ENCODE measurements around the gene GLRX. TPM values are rescaled to one million over a fixed set of nuclear protein-coding genes. Genes with fewer than 3 reads are reported as not detected.

Gene GLRX
- total and polyA plus RNA-seq, 7 experiments from 2014 or later, result 26.3 to 205 (median 84.8) TPM

- H3K27me3 Mint-ChIP-seq, result peaks cover 0 to 18% (median 14%) of the 10 kb centered on the region in 5 donors
- no peak for DNase-seq
Measured at GRCh38 chr5:95861864-95862561, 39.5 kb upstream of the GLRX start.

GRCh38 chr5:95861221-95861863, 38.8 kb upstream of the GLRX start:
- Histone ChIP-seq H3K9me3 (ENCODE audit: control insufficient read depth in 2 of 3, low read length in 3 of 3) (no peaks in the 10 kb centered on the region), H3K36me3 (ENCODE audit: control insufficient read depth in 2 of 3, insufficient read depth in 3 of 3, low read length in 3 of 3) (no peaks in the 10 kb centered on the region), H3K27me3 (ENCODE audit: control insufficient read depth in 2 of 2, insufficient read depth in 2 of 2, low read length in 2 of 2) (no peaks in the 10 kb centered on the region), H3K4me3 (ENCODE audit: low read length) (no peak overlapping the region), H3K4me1 (ENCODE audit: control insufficient read depth in 2 of 2, insufficient read depth in 2 of 2, low read length in 2 of 2) (no peaks in the 10 kb centered on the region), H3K27ac (ENCODE audit: low read depth, low read length) (no peak overlapping the region)
- intact Hi-C loops (cut with micrococcal nuclease), result loop anchor here in 1 of 2 donors (1.0 kb wide), 2 partner anchors 8 to 740 kb away; no protein-coding TSS in a partner anchor
- H3K9me3 Mint-ChIP-seq, result peaks cover 0 to 2% (median 0%) of the 10 kb centered on the region in 11 donors
- no peak for DNase-seq
- H3K4me1 Mint-ChIP-seq, result peaks cover 11 to 43% (median 16%) of the 10 kb centered on the region in 7 donors
- CTCF ChIA-PET, result interaction anchor here (0.6 to 3.9 kb wide), 7 partner anchors 9 to 753 kb away, joined by 3 to 18 read pairs (median 9); partner anchors contain the start of gene RFESD
- H3K4me3 Mint-ChIP-seq, result peak overlapping the region in 9 of 10 donors; percentile 11 to 63 (median 46)
- ATAC-seq, result peak; percentile 35
- H3K36me3 Mint-ChIP-seq, result peaks cover 0 to 1% (median 0%) of the 10 kb centered on the region in 5 donors
- H3K27me3 Mint-ChIP-seq, result peaks cover 0 to 18% (median 14%) of the 10 kb centered on the region in 5 donors
- POLR2A ChIA-PET, result no interaction called here
- H3K27ac Mint-ChIP-seq, result peak overlapping the region in 5 of 9 donors; percentile 5 to 77 (median 60)

More at GRCh38 chr5:95861864-95862561, 39.5 kb upstream of the GLRX start:
- H3K4me3 ChIP-seq (ENCODE audit: low read length), result no peak overlapping the region
- no peak for ATAC-seq
- H3K36me3 ChIP-seq (ENCODE audit: control insufficient read depth in 2 of 3, insufficient read depth in 3 of 3, low read length in 3 of 3), result no peaks in the 10 kb centered on the region
- no peaks in the 10 kb centered on the region for H3K27me3 ChIP-seq (ENCODE audit: control insufficient read depth in 2 of 2, insufficient read depth in 2 of 2, low read length in 2 of 2)
- H3K4me1 ChIP-seq (ENCODE audit: control insufficient read depth in 2 of 2, insufficient read depth in 2 of 2, low read length in 2 of 2), result no peaks in the 10 kb centered on the region
- H3K9me3 ChIP-seq (ENCODE audit: control insufficient read depth in 2 of 3, low read length in 3 of 3), result no peaks in the 10 kb centered on the region
- H3K27ac Mint-ChIP-seq, result peak overlapping the region in 5 of 9 donors; percentile 5 to 60 (median 53)
- peaks cover 0 to 2% (median 0%) of the 10 kb centered on the region in 11 donors for H3K9me3 Mint-ChIP-seq
- H3K4me3 Mint-ChIP-seq, result peak overlapping the region in 8 of 10 donors; percentile 11 to 63 (median 43)
- H3K27ac ChIP-seq (ENCODE audit: low read depth, low read length), result no peak overlapping the region
- ChIA-PET CTCF (interaction anchor here (0.6 to 3.9 kb wide), 7 partner anchors 9 to 826 kb away, joined by 3 to 18 read pairs (median 4); partner anchors contain the start of gene RFESD), POLR2A (no interaction called here)
- H3K36me3 Mint-ChIP-seq, result peaks cover 0 to 1% (median 0%) of the 10 kb centered on the region in 5 donors
- peaks cover 11 to 43% (median 16%) of the 10 kb centered on the region in 7 donors for H3K4me1 Mint-ChIP-seq
- intact Hi-C loops (cut with micrococcal nuclease), result loop anchor here (1.0 to 2.0 kb wide), 3 partner anchors 7 to 801 kb away; partner anchors contain the start of gene CAST (in 1 of the 2)

GRCh38 chr5:95859661-95860060, 37.1 kb upstream of the GLRX start:
- CTCF ChIA-PET, result interaction anchor here (1.0 to 9.6 kb wide), 6 partner anchors 10 to 485 kb away, joined by 4 to 119 read pairs (median 14); partner anchors contain the start of gene ELL2
- peak overlapping the region in 7 of 9 donors; percentile 2 to 70 (median 26) for H3K27ac Mint-ChIP-seq
- no peaks in the 10 kb centered on the region for H3K4me1 ChIP-seq (ENCODE audit: control insufficient read depth in 2 of 2, insufficient read depth in 2 of 2, low read length in 2 of 2)

GRCh38 chr5:95858661-95859595, 36.4 kb upstream of the GLRX start:
- DNase-seq (peak; percentile 81 to 91 (median 87)), ATAC-seq (peak; percentile 94)
- no peaks in the 10 kb centered on the region for H3K9me3 ChIP-seq (ENCODE audit: control insufficient read depth in 2 of 3, low read length in 3 of 3)
- no peak overlapping the region for H3K27ac ChIP-seq (ENCODE audit: low read depth, low read length)
- no peaks in the 10 kb centered on the region for H3K36me3 ChIP-seq (ENCODE audit: control insufficient read depth in 2 of 3, insufficient read depth in 3 of 3, low read length in 3 of 3)
- H3K27me3 Mint-ChIP-seq, result peaks cover 0 to 18% (median 14%) of the 10 kb centered on the region in 5 donors
- H3K36me3 Mint-ChIP-seq, result peaks cover 0 to 1% (median 0%) of the 10 kb centered on the region in 5 donors
- H3K4me1 ChIP-seq (ENCODE audit: control insufficient read depth in 2 of 2, insufficient read depth in 2 of 2, low read length in 2 of 2), result no peaks in the 10 kb centered on the region
- H3K9me3 Mint-ChIP-seq, result peaks cover 0 to 3% (median 0%) of the 10 kb centered on the region in 11 donors
- no peak overlapping the region for H3K4me3 ChIP-seq (ENCODE audit: low read length)
- intact Hi-C loops (cut with micrococcal nuclease), result loop anchor here (1.0 to 5.0 kb wide), 7 partner anchors 10 to 803 kb away; partner anchors contain the start of genes CAST (in 1 of the 2) and ELL2 (in 1 of the 2)
- H3K4me3 Mint-ChIP-seq, result peak overlapping the region; percentile 25 to 78 (median 62)
- peaks cover 11 to 43% (median 16%) of the 10 kb centered on the region in 7 donors for H3K4me1 Mint-ChIP-seq
- no peaks in the 10 kb centered on the region for H3K27me3 ChIP-seq (ENCODE audit: control insufficient read depth in 2 of 2, insufficient read depth in 2 of 2, low read length in 2 of 2)
- peak overlapping the region; percentile 10 to 85 (median 56) for H3K27ac Mint-ChIP-seq
- ChIA-PET CTCF (interaction anchor here (0.6 to 9.6 kb wide), 10 partner anchors 11 to 1983 kb away, joined by 3 to 119 read pairs (median 4); partner anchors contain the start of gene ELL2), POLR2A (interaction anchor here (0.6 kb wide), 1 partner anchor 13 kb away, joined by 3 read pairs; no protein-coding TSS in a partner anchor)

More at GRCh38 chr5:95859661-95860060, 37.1 kb upstream of the GLRX start:
- POLR2A ChIA-PET, result no interaction called here
- Histone ChIP-seq H3K9me3 (ENCODE audit: control insufficient read depth in 2 of 3, low read length in 3 of 3) (no peaks in the 10 kb centered on the region), H3K27me3 (ENCODE audit: control insufficient read depth in 2 of 2, insufficient read depth in 2 of 2, low read length in 2 of 2) (no peaks in the 10 kb centered on the region), H3K4me3 (ENCODE audit: low read length) (no peak overlapping the region), H3K36me3 (ENCODE audit: control insufficient read depth in 2 of 3, insufficient read depth in 3 of 3, low read length in 3 of 3) (no peaks in the 10 kb centered on the region), H3K27ac (ENCODE audit: low read depth, low read length) (no peak overlapping the region)
- intact Hi-C loops (cut with micrococcal nuclease), result loop anchor here (2.0 to 5.0 kb wide), 3 partner anchors 33 to 803 kb away; partner anchors contain the start of genes CAST (in 1 of the 2) and ELL2 (in 1 of the 2)
- Mint-ChIP-seq H3K9me3 (peaks cover 0 to 3% (median 0%) of the 10 kb centered on the region in 11 donors), H3K4me3 (peak overlapping the region in 5 of 10 donors; percentile 1 to 66 (median 27)), H3K4me1 (peaks cover 11 to 43% (median 16%) of the 10 kb centered on the region in 7 donors), H3K27me3 (peaks cover 0 to 18% (median 14%) of the 10 kb centered on the region in 5 donors), H3K36me3 (peaks cover 0 to 1% (median 0%) of the 10 kb centered on the region in 5 donors)
- no peak for DNase-seq
- no peak for ATAC-seq

- ChIA-PET POLR2A (interaction anchor here (0.6 kb wide), 1 partner anchor 12 kb away, joined by 3 read pairs; no protein-coding TSS in a partner anchor), CTCF (interaction anchor here (0.7 to 9.6 kb wide), 5 partner anchors 11 to 835 kb away, joined by 3 to 119 read pairs (median 4); no protein-coding TSS in a partner anchor)
- Histone ChIP-seq H3K4me1 (ENCODE audit: control insufficient read depth in 2 of 2, insufficient read depth in 2 of 2, low read length in 2 of 2) (no peaks in the 10 kb centered on the region), H3K27me3 (ENCODE audit: control insufficient read depth in 2 of 2, insufficient read depth in 2 of 2, low read length in 2 of 2) (no peaks in the 10 kb centered on the region), H3K9me3 (ENCODE audit: control insufficient read depth in 2 of 3, low read length in 3 of 3) (no peaks in the 10 kb centered on the region), H3K27ac (ENCODE audit: low read depth, low read length) (no peak overlapping the region), H3K36me3 (ENCODE audit: control insufficient read depth in 2 of 3, insufficient read depth in 3 of 3, low read length in 3 of 3) (no peaks in the 10 kb centered on the region), H3K4me3 (ENCODE audit: low read length) (no peak overlapping the region)
- H3K4me1 Mint-ChIP-seq, result peaks cover 11 to 39% (median 16%) of the 10 kb centered on the region in 7 donors
- intact Hi-C loops (cut with micrococcal nuclease), result loop anchor here (1.0 to 5.0 kb wide), 7 partner anchors 11 to 804 kb away; partner anchors contain the start of genes CAST (in 1 of the 2) and ELL2 (in 1 of the 2)
- peaks cover 0 to 3% (median 0%) of the 10 kb centered on the region in 11 donors for H3K9me3 Mint-ChIP-seq
- DNase-seq, result no peak
- H3K27ac Mint-ChIP-seq, result peak overlapping the region in 3 of 9 donors; percentile 21 to 70 (median 51)
- peaks cover 0 to 1% (median 0%) of the 10 kb centered on the region in 5 donors for H3K36me3 Mint-ChIP-seq
- H3K27me3 Mint-ChIP-seq, result peaks cover 0 to 18% (median 14%) of the 10 kb centered on the region in 5 donors
- peak overlapping the region in 1 of 10 donors; percentile 63 for H3K4me3 Mint-ChIP-seq
- no peak for ATAC-seq
Measured at GRCh38 chr5:95858023-95858461, 35.5 kb upstream of the GLRX start.

Measured in naive thymus-derived CD4-positive, alpha-beta T cell (primary cell).